Activated naive CD4-positive, alpha-beta T cell treated with anti-CD3 and anti-CD28 coated beads for 36 hours (primary cell): Measurements from ENCODE around the gene PHF13. TPM values are rescaled to one million over a fixed set of nuclear protein-coding genes. Genes with fewer than 3 reads are reported as not detected.
A peak's percentile ranks its signal among the peaks of the same experiment; 100 is the strongest.

Experiments
- CTCF ChIA-PET: fragments of 350-600 bp; sonication (Branson Sonifier 250); formaldehyde crosslinking; loops from one replicate; lab custom pipeline; 2021; ENCODE audit warnings: antibody characterized with exemption; lab: Charles Lee
- DNase-seq: peaks from one replicate; pipeline ENCODE4 v3.0.0-alpha.2; 2020
- H3K27ac Mint-ChIP-seq: one replicate; pipeline ENCODE4 v1.8.0; 2021; ENCODE audit warnings: mild to moderate bottlenecking, mixed read lengths
- H3K27me3 Mint-ChIP-seq: one replicate; pipeline ENCODE4 v1.8.0; 2021; ENCODE audit warnings: low read depth, mixed read lengths
- H3K36me3 Mint-ChIP-seq: one replicate; pipeline ENCODE4 v1.8.0; 2021; ENCODE audit warnings: low read depth, mixed read lengths
- H3K4me1 Mint-ChIP-seq: one replicate; pipeline ENCODE4 v1.8.0; 2021; ENCODE audit warnings: low read depth, mixed read lengths
- H3K4me3 Mint-ChIP-seq: one replicate; pipeline ENCODE4 v1.8.0; 2021; ENCODE audit warnings: mild to moderate bottlenecking, moderate library complexity, mixed read lengths
- H3K9me3 Mint-ChIP-seq: one replicate; pipeline ENCODE4 v1.8.0; 2021; ENCODE audit warnings: mixed read lengths
- intact Hi-C: fragments of 100-400 bp; cut with micrococcal nuclease; formaldehyde crosslinking; loops from one replicate; pipeline ENCODE4 v1.15.1; 2023
- total RNA-seq, 2 experiments: library from RNA; stranded (reverse); gene quantifications; one replicate each; pipeline ENCODE4 v1.2.3, GENCODE V29; 2021

PHF13 gene
- total RNA-seq, 2 experiments from 2014 or later, result 10.8 to 11.3 TPM

GRCh38 chr1:6580119-6580592 is 33.4 kb upstream of the PHF13 start:
- H3K36me3 Mint-ChIP-seq, result peaks cover 4% of the 10 kb centered on the region
- no peaks in the 10 kb centered on the region for H3K27me3 Mint-ChIP-seq
- peaks cover 38% of the 10 kb centered on the region for H3K4me1 Mint-ChIP-seq
- intact Hi-C loops, result no loop called here
- H3K9me3 Mint-ChIP-seq, result no peaks in the 10 kb centered on the region
- CTCF ChIA-PET, result interaction anchor here (1.0 kb wide), 1 partner anchor 26 kb away, joined by 4 read pairs; the partner anchor contains the start of gene NOL9
- H3K27ac Mint-ChIP-seq, result peak overlapping the region; percentile 94
- DNase-seq, result no peak
- peak overlapping the region; percentile 97 for H3K4me3 Mint-ChIP-seq

GRCh38 chr1:6580593-6581409 is 32.7 kb upstream of the PHF13 start:
- intact Hi-C loops, result no loop called here
- peak overlapping the region; percentile 97 for H3K4me3 Mint-ChIP-seq
- CTCF ChIA-PET, result interaction anchor here (0.6 to 1.3 kb wide), 3 partner anchors 19 to 87 kb away, joined by 3 to 8 read pairs (median 4); no protein-coding TSS in a partner anchor
- DNase-seq, result no peak
- H3K27ac Mint-ChIP-seq, result peak overlapping the region; percentile 82
- H3K27me3 Mint-ChIP-seq, result no peaks in the 10 kb centered on the region
- peaks cover 4% of the 10 kb centered on the region for H3K36me3 Mint-ChIP-seq
- H3K4me1 Mint-ChIP-seq, result peaks cover 38% of the 10 kb centered on the region
- no peaks in the 10 kb centered on the region for H3K9me3 Mint-ChIP-seq

DNA sequence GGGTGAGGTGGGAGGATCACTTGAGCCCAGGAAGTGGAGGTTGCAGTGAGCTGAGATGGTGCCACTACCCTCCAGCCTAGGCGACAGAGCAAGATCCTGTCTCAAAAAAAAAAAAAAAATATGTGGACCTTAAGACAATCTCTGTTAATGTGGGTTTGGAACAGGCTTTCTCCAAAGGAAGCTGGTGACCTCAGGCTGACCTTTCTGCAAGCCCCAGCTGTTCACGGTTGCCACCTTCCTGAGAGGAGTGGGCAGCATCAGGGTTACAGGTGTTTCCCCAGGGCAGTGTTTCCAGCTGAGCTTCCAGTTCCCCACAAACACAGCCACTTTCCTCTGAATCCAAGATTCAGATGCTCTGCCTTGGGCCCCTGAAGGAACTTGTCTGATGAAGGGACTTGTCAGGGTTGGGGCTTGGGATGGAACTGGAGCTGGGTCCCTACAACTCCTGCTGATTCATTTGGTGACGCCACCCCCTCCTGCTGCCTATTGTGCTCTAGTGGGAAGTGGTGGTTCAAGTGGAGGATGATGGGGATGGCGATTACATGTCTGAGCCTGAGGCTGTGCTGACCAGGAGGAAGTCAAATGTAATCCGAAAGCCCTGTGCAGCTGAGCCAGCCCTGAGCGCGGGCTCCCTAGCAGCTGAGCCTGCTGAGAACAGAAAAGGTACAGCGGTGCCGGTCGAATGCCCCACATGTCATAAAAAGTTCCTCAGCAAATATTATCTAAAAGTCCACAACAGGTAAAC is 31.8 kb upstream of the PHF13 start:
- no peaks in the 10 kb centered on the region for H3K9me3 Mint-ChIP-seq
- H3K27ac Mint-ChIP-seq, result peak overlapping the region; percentile 37
- DNase-seq, result no peak
- peak overlapping the region; percentile 29 for H3K4me3 Mint-ChIP-seq
- intact Hi-C loops, result no loop called here
- no peaks in the 10 kb centered on the region for H3K27me3 Mint-ChIP-seq
- H3K36me3 Mint-ChIP-seq, result peaks cover 4% of the 10 kb centered on the region
- H3K4me1 Mint-ChIP-seq, result peaks cover 38% of the 10 kb centered on the region
- CTCF ChIA-PET, result interaction anchor here (0.6 to 1.3 kb wide), 4 partner anchors 19 to 88 kb away, joined by 3 to 8 read pairs (median 4); no protein-coding TSS in a partner anchor

DNA sequence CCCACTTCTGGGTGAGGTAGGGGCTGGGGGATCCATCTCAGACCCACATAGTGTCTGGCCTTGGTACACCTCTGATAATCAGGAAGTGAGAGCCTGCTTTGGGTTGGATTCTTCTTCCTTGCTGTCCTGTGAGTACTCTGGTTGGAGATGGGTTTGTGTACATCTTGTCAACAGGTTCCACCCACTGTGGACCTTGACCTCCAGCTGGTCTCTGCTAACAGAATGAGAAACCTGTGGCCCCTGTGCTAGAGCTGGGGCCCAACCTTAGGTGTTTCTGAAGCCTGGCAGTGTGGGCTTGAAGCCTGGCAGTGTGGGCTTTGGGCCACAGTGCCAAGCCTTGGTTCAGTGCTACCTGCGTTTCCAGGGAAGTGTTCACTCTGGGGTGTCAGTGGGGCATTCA is 31.2 kb upstream of the PHF13 start:
- Mint-ChIP-seq H3K4me3 (no peak overlapping the region), H3K36me3 (peaks cover 4% of the 10 kb centered on the region), H3K27me3 (no peaks in the 10 kb centered on the region), H3K4me1 (peaks cover 45% of the 10 kb centered on the region), H3K27ac (peak overlapping the region; percentile 53), H3K9me3 (no peaks in the 10 kb centered on the region)
- intact Hi-C loops, result no loop called here
- no peak for DNase-seq
- CTCF ChIA-PET, result no interaction called here

GRCh38 chr1:6584126-6585080 is 29.1 kb upstream of the PHF13 start:
- no peak for DNase-seq
- Mint-ChIP-seq H3K27ac (no peak overlapping the region), H3K36me3 (peaks cover 4% of the 10 kb centered on the region), H3K4me3 (no peak overlapping the region), H3K9me3 (no peaks in the 10 kb centered on the region), H3K27me3 (no peaks in the 10 kb centered on the region), H3K4me1 (peaks cover 45% of the 10 kb centered on the region)
- CTCF ChIA-PET, result interaction anchor here (0.6 kb wide), 1 partner anchor 72 kb away, joined by 3 read pairs; no protein-coding TSS in a partner anchor
- intact Hi-C loops, result no loop called here

DNA sequence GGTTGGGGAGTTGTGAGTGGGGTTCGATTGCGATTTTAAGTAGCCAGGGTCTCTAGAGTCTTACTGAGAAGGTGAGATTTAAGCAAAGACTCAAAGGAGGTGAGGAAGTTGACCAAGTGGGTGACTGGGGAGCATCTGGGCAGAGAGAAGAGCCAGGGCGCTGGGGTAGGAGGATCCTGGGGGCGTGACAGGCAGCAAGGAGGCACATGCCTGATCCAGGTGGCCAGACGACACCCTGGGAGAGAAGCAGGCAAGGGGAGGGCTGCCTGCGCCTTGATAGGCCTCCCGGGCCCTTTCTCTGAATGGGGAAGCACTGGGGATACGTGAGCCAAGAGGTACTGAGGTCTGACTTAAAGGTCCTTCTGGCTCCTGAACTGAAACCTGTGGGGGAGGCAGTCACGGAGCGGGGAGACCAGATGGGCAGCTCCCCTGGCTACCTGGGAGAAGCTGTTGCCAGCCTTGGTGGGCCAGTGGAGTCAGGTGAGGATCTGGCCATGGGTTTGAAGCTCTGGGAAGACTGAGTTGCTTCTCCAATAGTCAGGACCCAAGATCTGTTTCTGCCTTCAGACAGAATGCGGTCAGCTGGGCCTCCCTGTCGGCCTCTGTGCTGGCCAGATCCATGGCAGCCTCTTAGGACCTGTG is 28.3 kb upstream of the PHF13 start:
- CTCF ChIA-PET, result no interaction called here
- Mint-ChIP-seq H3K4me3 (no peak overlapping the region), H3K27me3 (no peaks in the 10 kb centered on the region), H3K9me3 (no peaks in the 10 kb centered on the region), H3K4me1 (peaks cover 40% of the 10 kb centered on the region), H3K27ac (no peak overlapping the region), H3K36me3 (peaks cover 3% of the 10 kb centered on the region)
- DNase-seq, result no peak
- intact Hi-C loops, result no loop called here

DNA sequence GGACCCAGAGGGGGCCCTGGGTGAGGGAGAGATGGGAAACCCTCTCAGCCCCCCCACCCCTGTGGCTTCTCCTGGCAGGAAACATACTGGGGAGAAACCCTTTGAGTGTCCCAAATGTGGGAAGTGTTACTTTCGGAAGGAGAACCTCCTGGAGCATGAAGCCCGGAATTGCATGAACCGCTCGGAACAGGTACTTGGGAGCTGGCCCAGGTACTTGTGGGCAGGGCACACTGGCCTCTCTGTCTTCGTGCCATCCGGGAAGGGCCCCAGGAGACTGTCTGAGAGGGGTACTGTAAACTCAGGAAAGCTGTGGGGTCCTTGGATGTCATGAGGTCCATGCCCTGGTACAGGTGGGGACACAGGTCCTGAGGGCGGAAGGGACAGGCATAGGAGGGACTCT is 27.7 kb upstream of the PHF13 start:
- Mint-ChIP-seq H3K27me3 (no peaks in the 10 kb centered on the region), H3K9me3 (no peaks in the 10 kb centered on the region), H3K4me1 (peaks cover 35% of the 10 kb centered on the region), H3K36me3 (peaks cover 2% of the 10 kb centered on the region), H3K4me3 (no peak overlapping the region), H3K27ac (no peak overlapping the region)
- no peak for DNase-seq
- CTCF ChIA-PET, result no interaction called here
- intact Hi-C loops, result no loop called here

GRCh38 chr1:6586404-6586816 is 27.1 kb upstream of the PHF13 start:
- Mint-ChIP-seq H3K9me3 (no peaks in the 10 kb centered on the region), H3K4me1 (peaks cover 30% of the 10 kb centered on the region), H3K27ac (no peak overlapping the region), H3K27me3 (no peaks in the 10 kb centered on the region), H3K4me3 (no peak overlapping the region), H3K36me3 (peaks cover 1% of the 10 kb centered on the region)
- CTCF ChIA-PET, result no interaction called here
- DNase-seq, result no peak
- intact Hi-C loops, result no loop called here

DNA sequence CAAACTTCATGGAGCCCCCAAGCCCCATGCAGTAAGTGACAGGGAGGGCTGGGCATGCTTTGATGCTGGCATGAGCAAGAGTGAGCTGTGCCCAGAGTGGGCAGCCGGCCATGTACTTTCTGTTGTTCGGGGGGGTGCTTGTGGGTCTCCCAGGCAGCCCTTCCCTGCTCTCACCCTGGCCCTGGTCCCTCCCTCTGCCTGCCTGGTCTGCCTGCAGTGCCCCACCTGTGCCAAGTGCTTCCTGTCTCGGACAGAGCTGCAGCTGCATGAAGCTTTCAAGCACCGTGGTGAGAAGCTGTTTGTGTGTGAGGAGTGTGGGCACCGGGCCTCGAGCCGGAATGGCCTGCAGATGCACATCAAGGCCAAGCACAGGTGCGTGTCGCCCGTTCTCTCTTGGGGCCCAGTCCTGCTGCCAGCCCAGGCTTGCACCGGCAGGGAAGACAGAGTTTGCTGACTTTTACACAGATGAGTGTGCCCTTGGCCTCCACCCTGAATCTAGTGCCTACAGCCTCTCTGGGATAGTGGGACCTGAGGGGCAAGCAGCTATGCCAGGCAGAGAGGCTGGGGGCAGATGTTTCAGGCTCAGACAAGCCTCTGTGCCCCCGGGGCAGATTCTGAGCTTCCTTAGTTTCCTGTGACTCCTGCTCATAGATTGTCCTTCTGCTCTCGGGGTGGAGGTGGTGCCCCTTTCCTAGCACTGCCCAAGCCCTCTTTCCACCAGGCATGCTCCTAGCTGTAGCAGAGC is 26.1 kb upstream of the PHF13 start:
- peaks cover 22% of the 10 kb centered on the region for H3K4me1 Mint-ChIP-seq
- H3K9me3 Mint-ChIP-seq, result no peaks in the 10 kb centered on the region
- no peaks in the 10 kb centered on the region for H3K27me3 Mint-ChIP-seq
- H3K27ac Mint-ChIP-seq, result peak overlapping the region; percentile 69
- CTCF ChIA-PET, result no interaction called here
- no peak for DNase-seq
- no peaks in the 10 kb centered on the region for H3K36me3 Mint-ChIP-seq
- intact Hi-C loops, result no loop called here
- no peak overlapping the region for H3K4me3 Mint-ChIP-seq

DNA sequence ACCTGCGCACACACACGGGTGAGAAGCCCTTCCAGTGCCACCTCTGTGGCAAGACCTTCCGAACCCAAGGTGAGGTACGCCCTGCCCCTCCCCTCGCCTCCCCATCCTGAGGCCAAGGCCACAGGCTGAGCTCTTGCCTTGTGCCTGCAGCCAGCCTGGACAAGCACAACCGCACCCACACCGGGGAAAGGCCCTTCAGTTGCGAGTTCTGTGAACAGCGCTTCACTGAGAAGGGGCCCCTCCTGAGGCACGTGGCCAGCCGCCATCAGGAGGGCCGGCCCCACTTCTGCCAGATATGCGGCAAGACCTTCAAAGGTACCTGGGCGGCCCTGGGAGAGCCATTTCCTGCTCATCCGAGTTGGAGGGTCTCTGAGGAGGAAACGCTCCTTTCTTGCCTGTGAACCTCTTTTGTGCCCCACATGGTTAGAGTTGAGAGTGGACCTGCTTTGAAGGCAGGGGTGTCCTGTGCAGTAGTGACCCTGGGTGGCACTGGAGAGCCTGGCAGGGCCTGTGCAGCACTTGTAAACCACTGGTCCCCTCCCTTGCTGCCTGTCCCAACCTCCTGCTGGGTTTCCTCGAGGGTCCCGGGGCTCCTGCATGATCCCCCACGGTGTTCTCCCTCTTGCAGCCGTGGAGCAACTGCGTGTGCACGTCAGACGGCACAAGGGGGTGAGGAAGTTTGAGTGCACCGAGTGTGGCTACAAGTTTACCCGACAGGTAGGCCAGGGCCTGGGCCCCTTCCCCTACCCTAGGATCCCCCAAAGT is 25.2 kb upstream of the PHF13 start:
- no peaks in the 10 kb centered on the region for H3K27me3 Mint-ChIP-seq
- peaks cover 21% of the 10 kb centered on the region for H3K4me1 Mint-ChIP-seq
- H3K4me3 Mint-ChIP-seq, result no peak overlapping the region
- no peaks in the 10 kb centered on the region for H3K9me3 Mint-ChIP-seq
- CTCF ChIA-PET, result interaction anchor here (0.7 to 1.9 kb wide), 2 partner anchors 12 to 99 kb away, joined by 3 to 7 read pairs; no protein-coding TSS in a partner anchor
- DNase-seq, result no peak
- peak overlapping the region; percentile 69 for H3K27ac Mint-ChIP-seq
- intact Hi-C loops, result no loop called here
- H3K36me3 Mint-ChIP-seq, result no peaks in the 10 kb centered on the region
